H9 (cell line): ENCODE measurements around the gene TMEM50B. TPM values are rescaled to one million over a fixed set of nuclear protein-coding genes. Genes with fewer than 3 reads are reported as not detected.

ENCODE experiments used
- DNase-seq: peaks from one replicate; pipeline ENCODE4 v3.0.0-alpha.2; 2017
- H2AFZ ChIP-seq: one replicate; pipeline ENCODE4 v1.6.1; 2013; ENCODE audit warnings: mild to moderate bottlenecking, low read length, control low read depth, moderate library complexity
- H2AK5ac ChIP-seq: 2 replicates; pipeline ENCODE4 v1.6.1; 2013; ENCODE audit warnings: low read length, control low read depth, mixed read lengths; ENCODE audit not compliant: insufficient read length
- H2BK120ac ChIP-seq: one replicate; pipeline ENCODE4 v1.6.1; 2013; ENCODE audit warnings: low read depth, mild to moderate bottlenecking, low read length, control low read depth, inconsistent platforms; ENCODE audit not compliant: poor library complexity, severe bottlenecking
- H2BK12ac ChIP-seq: 2 replicates; pipeline ENCODE4 v1.6.1; 2013; ENCODE audit warnings: low read length, control low read depth, mixed read lengths, low read depth; ENCODE audit not compliant: insufficient read length
- H2BK15ac ChIP-seq: 2 replicates; pipeline ENCODE4 v1.6.1; 2013; ENCODE audit warnings: low read depth, low read length, control low read depth
- H2BK20ac ChIP-seq: one replicate; pipeline ENCODE4 v1.6.1; 2013; ENCODE audit warnings: low read depth, mild to moderate bottlenecking, low read length, control low read depth, inconsistent platforms; ENCODE audit not compliant: poor library complexity, severe bottlenecking
- H2BK5ac ChIP-seq: 2 replicates; pipeline ENCODE4 v1.6.1; 2013; ENCODE audit warnings: low read length, control low read depth, mixed read lengths; ENCODE audit not compliant: insufficient read length
- H3K14ac ChIP-seq: 2 replicates; pipeline ENCODE4 v1.6.1; 2013; ENCODE audit warnings: low read length, control low read depth; ENCODE audit not compliant: insufficient read depth
- H3K18ac ChIP-seq: 2 replicates; pipeline ENCODE4 v1.6.1; 2013; ENCODE audit warnings: low read depth, mild to moderate bottlenecking, mixed read lengths, low read length, control low read depth; ENCODE audit not compliant: insufficient read length
- H3K23ac ChIP-seq: 2 replicates; pipeline ENCODE4 v1.6.1; 2013; ENCODE audit warnings: low read length, control low read depth, mixed read lengths, low read depth; ENCODE audit not compliant: insufficient read length
- H3K23me2 ChIP-seq: 2 replicates; pipeline ENCODE4 v1.6.1; 2013; ENCODE audit warnings: low read depth, mild to moderate bottlenecking, mixed read lengths, low read length, control low read depth; ENCODE audit not compliant: insufficient read length, poor library complexity, severe bottlenecking
- H3K27ac ChIP-seq: 2 replicates; pipeline ENCODE4 v1.5.1; 2013; ENCODE audit warnings: low read length, control low read depth, mixed read lengths, low read depth; ENCODE audit not compliant: insufficient read length
- H3K27me3 ChIP-seq: 2 replicates; pipeline ENCODE4 v1.6.1; 2013; ENCODE audit warnings: low read length, control low read depth, inconsistent platforms; ENCODE audit not compliant: insufficient read depth
- H3K4ac ChIP-seq: 2 replicates; pipeline ENCODE4 v1.6.1; 2013; ENCODE audit warnings: low read depth, mild to moderate bottlenecking, control low read depth, inconsistent platforms, low read length, moderate library complexity
- H3K4me1 ChIP-seq: 2 replicates; pipeline ENCODE4 v1.6.1; 2013; ENCODE audit warnings: low read length, control low read depth, inconsistent platforms; ENCODE audit not compliant: insufficient read depth
- H3K4me2 ChIP-seq: 2 replicates; pipeline ENCODE4 v1.6.1; 2013; ENCODE audit warnings: low read length, control low read depth, mixed read lengths; ENCODE audit not compliant: insufficient read length, insufficient read depth
- H3K56ac ChIP-seq: 2 replicates; pipeline ENCODE4 v1.6.1; 2013; ENCODE audit warnings: low read depth, mild to moderate bottlenecking, mixed read lengths, low read length, control low read depth; ENCODE audit not compliant: insufficient read length
- H3K79me1 ChIP-seq: 2 replicates; pipeline ENCODE4 v1.6.1; 2013; ENCODE audit warnings: low read depth, mild to moderate bottlenecking, moderate library complexity, low read length, control low read depth, inconsistent platforms; ENCODE audit not compliant: insufficient read depth, poor library complexity, severe bottlenecking
- H3K79me2 ChIP-seq: 2 replicates; pipeline ENCODE4 v1.6.1; 2013; ENCODE audit warnings: low read length, control low read depth, inconsistent platforms; ENCODE audit not compliant: insufficient read depth
- H3K9ac ChIP-seq: 2 replicates; pipeline ENCODE4 v1.6.1; 2013; ENCODE audit warnings: low read length, control low read depth, mixed read lengths; ENCODE audit not compliant: insufficient read length; ENCODE audit errors: extremely low read depth
- H3K9me3 ChIP-seq: one replicate; pipeline ENCODE4 v1.6.1; 2013; ENCODE audit warnings: low read depth, low read length, inconsistent platforms; ENCODE audit not compliant: control insufficient read depth
- H3T11ph ChIP-seq: one replicate; pipeline ENCODE4 v1.6.1; 2013; ENCODE audit warnings: mild to moderate bottlenecking, low read length, control low read depth, inconsistent platforms
- H4K20me1 ChIP-seq: one replicate; pipeline ENCODE4 v1.6.1; 2013; ENCODE audit not compliant: control insufficient read depth, insufficient read length, insufficient read depth
- H4K5ac ChIP-seq: 2 replicates; pipeline ENCODE4 v1.6.1; 2013; ENCODE audit warnings: low read depth, mild to moderate bottlenecking, mixed read lengths, low read length, control low read depth; ENCODE audit not compliant: insufficient read length
- H4K8ac ChIP-seq: replicated peaks from 2 replicates; pipeline ENCODE4 v1.6.1; 2013; ENCODE audit warnings: low read length, control low read depth, mixed read lengths, low read depth; ENCODE audit not compliant: insufficient read length
- H4K91ac ChIP-seq: 2 replicates; pipeline ENCODE4 v1.6.1; 2013; ENCODE audit warnings: low read depth, mild to moderate bottlenecking, moderate library complexity, mixed read lengths, low read length, control low read depth; ENCODE audit not compliant: insufficient read length
- H3K27ac Mint-ChIP-seq, 3 experiments: 2 replicates in 2 of 3; 3 replicates in 1 of 3; pipeline ENCODE4 v1.8.0; 2020 to 2021; ENCODE audit warnings: mixed read lengths in 3 of 3, mild to moderate bottlenecking in 1 of 3, moderate library complexity in 1 of 3
- H3K27me3 Mint-ChIP-seq: 2 replicates; pipeline ENCODE4 v1.8.0; 2021; ENCODE audit warnings: low read depth, mild to moderate bottlenecking, moderate library complexity, mixed read lengths
- H3K36me3 Mint-ChIP-seq, 3 experiments: 2 replicates in 2 of 3; 3 replicates in 1 of 3; pipeline ENCODE4 v1.8.0; 2020 to 2021; ENCODE audit warnings: low read depth in 3 of 3, mixed read lengths in 3 of 3; ENCODE audit not compliant: insufficient read depth in 1 of 3
- H3K4me1 Mint-ChIP-seq, 2 experiments: 2 replicates each; pipeline ENCODE4 v1.8.0; 2020; ENCODE audit warnings: mixed read lengths in 2 of 2
- H3K4me3 Mint-ChIP-seq, 2 experiments: 2 replicates in 1 of 2; 3 replicates in 1 of 2; pipeline ENCODE4 v1.8.0; 2020 to 2021; ENCODE audit warnings: mild to moderate bottlenecking in 2 of 2, mixed read lengths in 2 of 2, moderate library complexity in 1 of 2
- H3K9me3 Mint-ChIP-seq, 2 experiments: 2 replicates in 1 of 2; 3 replicates in 1 of 2; pipeline ENCODE4 v1.8.0; 2020; ENCODE audit warnings: mild to moderate bottlenecking in 2 of 2, mixed read lengths in 2 of 2, moderate library complexity in 1 of 2
- WGBS: extraction: QIAGEN DNeasy Blood & Tissue Kit; methylation state at CpG from one replicate; pipeline ENCODE4 v1.1.7; 2013; ENCODE audit warnings: missing lambda C conversion rate, low lambda C conversion rate, mixed read lengths; ENCODE audit not compliant: insufficient read length; ENCODE audit errors: extremely low coverage; 5-methylcytosine and 5-hydroxymethylcytosine counted together
- total RNA-seq: library from RNA; stranded (reverse); gene quantifications from 2 replicates; pipeline ENCODE4 v1.2.1, GENCODE V29; 2021
- TF ChIP-seq, protein P1 (sequence below): fragments of 200-600 bp; sonication (generic); conservative IDR thresholded peaks from 3 replicates; pipeline ENCODE4 v1.8.0; 2021; ENCODE audit warnings: antibody characterized with exemption, mild to moderate bottlenecking

TMEM50B gene
- total RNA-seq, 1 experiment from 2014 or later: 17.6 TPM

DNA sequence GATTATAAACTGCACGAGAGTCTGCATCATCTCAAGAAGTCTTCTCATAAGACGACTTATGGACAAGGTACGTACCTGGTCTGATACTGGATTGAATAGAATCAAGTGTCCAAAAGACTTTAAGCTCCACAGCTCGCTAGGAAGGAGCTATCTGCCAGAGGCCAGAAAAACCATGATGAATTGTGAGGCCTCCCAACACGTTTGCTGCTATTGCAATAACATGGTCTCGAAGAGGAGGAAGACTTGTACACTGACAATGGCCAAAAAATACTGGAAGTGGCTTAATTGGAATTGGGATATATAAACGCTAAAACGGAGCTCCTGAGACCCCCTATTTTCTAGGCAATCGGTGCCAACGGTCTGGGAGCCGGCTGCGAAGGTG, 11.2 kb upstream of the TMEM50B start:
- H4K5ac ChIP-seq: no peak overlapping the region
- WGBS: no CpG with 5 or more reads among the region's 12 CpGs
- no peak overlapping the region for H2BK120ac ChIP-seq
- DNase-seq: no peak
- Mint-ChIP-seq H3K27ac (no peak overlapping the region), H3K9me3 (no peaks in the 10 kb centered on the region; a peak in 1 of 5 replicates), H3K4me1 (peaks cover 18 to 23% of the 10 kb centered on the region in 2 experiments), H3K27me3 (no peaks in the 10 kb centered on the region; the same call in 1 of the 2 replicates), H3K36me3 (peaks cover 0 to 13% (median 11%) of the 10 kb centered on the region in 3 experiments; a peak in 5 of 7 replicates), H3K4me3 (peak overlapping the region; percentile 80 to 84)
- 0 out of 2 replicates have a peak, but pooled peaks cover 2% of the 10 kb centered on the region for H3K4me1 ChIP-seq
- H2AFZ ChIP-seq: no peak overlapping the region
- H2BK5ac ChIP-seq: no peak overlapping the region
- H4K8ac ChIP-seq: no peak overlapping the region
- H2BK20ac ChIP-seq: no peak overlapping the region
- H3K27ac ChIP-seq: no peak overlapping the region
- H4K20me1 ChIP-seq: no peaks in the 10 kb centered on the region
- no peak overlapping the region for H3K18ac ChIP-seq
- no peak overlapping the region for H3T11ph ChIP-seq
- no peaks in the 10 kb centered on the region for H3K27me3 ChIP-seq
- no peak overlapping the region for H2BK12ac ChIP-seq
- H3K14ac ChIP-seq: no peak overlapping the region; the same call in 1 of the 2 replicates
- H3K79me2 ChIP-seq: no peaks in the 10 kb centered on the region
- TF ChIP-seq, protein P1, sequence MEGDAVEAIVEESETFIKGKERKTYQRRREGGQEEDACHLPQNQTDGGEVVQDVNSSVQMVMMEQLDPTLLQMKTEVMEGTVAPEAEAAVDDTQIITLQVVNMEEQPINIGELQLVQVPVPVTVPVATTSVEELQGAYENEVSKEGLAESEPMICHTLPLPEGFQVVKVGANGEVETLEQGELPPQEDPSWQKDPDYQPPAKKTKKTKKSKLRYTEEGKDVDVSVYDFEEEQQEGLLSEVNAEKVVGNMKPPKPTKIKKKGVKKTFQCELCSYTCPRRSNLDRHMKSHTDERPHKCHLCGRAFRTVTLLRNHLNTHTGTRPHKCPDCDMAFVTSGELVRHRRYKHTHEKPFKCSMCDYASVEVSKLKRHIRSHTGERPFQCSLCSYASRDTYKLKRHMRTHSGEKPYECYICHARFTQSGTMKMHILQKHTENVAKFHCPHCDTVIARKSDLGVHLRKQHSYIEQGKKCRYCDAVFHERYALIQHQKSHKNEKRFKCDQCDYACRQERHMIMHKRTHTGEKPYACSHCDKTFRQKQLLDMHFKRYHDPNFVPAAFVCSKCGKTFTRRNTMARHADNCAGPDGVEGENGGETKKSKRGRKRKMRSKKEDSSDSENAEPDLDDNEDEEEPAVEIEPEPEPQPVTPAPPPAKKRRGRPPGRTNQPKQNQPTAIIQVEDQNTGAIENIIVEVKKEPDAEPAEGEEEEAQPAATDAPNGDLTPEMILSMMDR: no peak
- H2AK5ac ChIP-seq: no peak overlapping the region
- no peaks in the 10 kb centered on the region for H3K79me1 ChIP-seq
- H3K56ac ChIP-seq: no peak overlapping the region
- H3K23me2 ChIP-seq: peaks cover 7% of the 10 kb centered on the region
- H3K23ac ChIP-seq: no peak overlapping the region
- H3K9ac ChIP-seq: no peak overlapping the region
- H2BK15ac ChIP-seq: no peak overlapping the region
- H3K4ac ChIP-seq: no peak overlapping the region
- H3K4me2 ChIP-seq: peak overlapping the region; percentile 85
- no peak overlapping the region for H4K91ac ChIP-seq
- no peaks in the 10 kb centered on the region for H3K9me3 ChIP-seq
